ENCODE results near the gene HS6ST2.

The HS6ST2 gene

DNA sequence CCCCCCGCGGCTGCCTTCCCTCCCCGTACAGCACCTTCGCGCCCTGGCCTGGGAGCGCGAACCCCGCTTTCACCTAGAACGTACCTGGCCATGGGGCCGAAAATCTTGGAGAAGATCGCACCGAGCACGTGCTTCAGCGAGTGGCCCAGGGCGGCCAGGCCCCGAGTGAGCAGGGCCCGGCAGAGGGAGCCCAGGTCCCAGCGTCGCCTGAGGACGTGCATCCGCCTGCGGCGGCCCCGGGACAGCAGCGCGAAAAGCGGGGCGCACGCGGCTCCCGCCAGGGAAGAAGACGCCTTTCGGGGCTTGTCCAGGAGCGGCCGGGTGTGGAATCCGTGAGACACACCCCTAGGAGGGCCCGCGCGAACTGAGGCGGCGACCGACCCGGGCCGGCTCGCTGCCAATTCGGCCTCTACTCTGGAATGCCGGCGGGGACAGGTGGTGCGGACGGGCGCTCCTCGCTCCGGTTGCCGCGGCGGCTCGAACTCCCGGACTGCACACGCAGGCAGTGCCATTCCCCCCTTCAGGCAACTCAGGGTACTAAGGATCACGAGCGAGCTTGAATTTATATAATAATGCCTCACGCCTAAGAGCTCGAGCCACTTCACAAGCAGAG, at the start of gene HS6ST2:
TSS of gene HS6ST2 (minus strand) at position 539 of the 613 bp plus-strand sequence.
- H3F3A ChIP-seq (ENCODE audit: insufficient read depth, low read length): no peaks in the 10 kb centered on the region
- H3K4me3 ChIP-seq (ENCODE audit: low read depth, low read length, poor library complexity, severe bottlenecking): no peak within 1 kb of the TSS
- TF ChIP-seq EZH2 (IDR thresholded peaks at IDR 0.05; ENCODE audit: borderline replicate concordance, low read length): no peak
- TF ChIP-seq, protein P1, sequence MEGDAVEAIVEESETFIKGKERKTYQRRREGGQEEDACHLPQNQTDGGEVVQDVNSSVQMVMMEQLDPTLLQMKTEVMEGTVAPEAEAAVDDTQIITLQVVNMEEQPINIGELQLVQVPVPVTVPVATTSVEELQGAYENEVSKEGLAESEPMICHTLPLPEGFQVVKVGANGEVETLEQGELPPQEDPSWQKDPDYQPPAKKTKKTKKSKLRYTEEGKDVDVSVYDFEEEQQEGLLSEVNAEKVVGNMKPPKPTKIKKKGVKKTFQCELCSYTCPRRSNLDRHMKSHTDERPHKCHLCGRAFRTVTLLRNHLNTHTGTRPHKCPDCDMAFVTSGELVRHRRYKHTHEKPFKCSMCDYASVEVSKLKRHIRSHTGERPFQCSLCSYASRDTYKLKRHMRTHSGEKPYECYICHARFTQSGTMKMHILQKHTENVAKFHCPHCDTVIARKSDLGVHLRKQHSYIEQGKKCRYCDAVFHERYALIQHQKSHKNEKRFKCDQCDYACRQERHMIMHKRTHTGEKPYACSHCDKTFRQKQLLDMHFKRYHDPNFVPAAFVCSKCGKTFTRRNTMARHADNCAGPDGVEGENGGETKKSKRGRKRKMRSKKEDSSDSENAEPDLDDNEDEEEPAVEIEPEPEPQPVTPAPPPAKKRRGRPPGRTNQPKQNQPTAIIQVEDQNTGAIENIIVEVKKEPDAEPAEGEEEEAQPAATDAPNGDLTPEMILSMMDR (IDR thresholded peaks at IDR 0.05; ENCODE audit: low read length): no peak
- no peak within 1 kb of the TSS for H3K9ac ChIP-seq (ENCODE audit: low read length)
- no peaks in the 10 kb centered on the region for H3K9me2 ChIP-seq (ENCODE audit: low read depth, low read length)
- no peaks in the 10 kb centered on the region for H3K9me3 ChIP-seq (ENCODE audit: low read length)
- no peak within 1 kb of the TSS for H2AFZ ChIP-seq (ENCODE audit: low read length)
- no peaks in the 10 kb centered on the region for H3K4me1 ChIP-seq (ENCODE audit: insufficient read depth, low read length, severe bottlenecking)
- no peak within 1 kb of the TSS for H3K27ac ChIP-seq (ENCODE audit: low read depth, low read length, poor library complexity, severe bottlenecking)
- H3K27me3 ChIP-seq (ENCODE audit: insufficient read depth, low read length): no peaks in the 10 kb centered on the region
- H4K20me1 ChIP-seq (ENCODE audit: insufficient read depth, low read length): no peaks in the 10 kb centered on the region
- no peak within 1 kb of the TSS for H3K4me2 ChIP-seq (ENCODE audit: low read length)
- no peaks in the 10 kb centered on the region for H3K79me2 ChIP-seq (ENCODE audit: insufficient read depth, low read length)
- H3K36me3 ChIP-seq (ENCODE audit: insufficient read depth, low read length): no peaks in the 10 kb centered on the region

DNA sequence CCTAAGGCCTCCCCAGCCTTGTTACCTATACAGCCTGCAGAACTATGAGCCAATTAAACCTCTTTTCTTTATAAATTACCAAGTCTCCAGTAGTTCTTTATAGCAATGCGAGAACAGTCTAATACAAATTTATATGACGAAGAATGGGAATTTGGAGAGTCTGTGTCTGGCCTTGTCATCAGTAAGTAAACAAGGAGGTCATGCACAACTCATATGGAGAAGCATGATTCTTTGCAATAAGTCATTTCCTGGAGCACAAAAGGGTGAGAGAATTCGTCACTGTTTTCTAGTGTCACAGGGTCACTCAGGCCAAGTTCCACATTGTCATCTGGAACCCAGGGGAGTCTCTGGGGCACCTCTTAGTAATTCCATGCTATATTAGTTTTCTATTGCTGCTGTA, 49.0 kb upstream of the HS6ST2 start:
- Histone ChIP-seq H3F3A (ENCODE audit: insufficient read depth, low read length) (no peaks in the 10 kb centered on the region), H3K4me1 (ENCODE audit: insufficient read depth, low read length, severe bottlenecking) (no peaks in the 10 kb centered on the region), H3K27ac (ENCODE audit: low read depth, low read length, poor library complexity, severe bottlenecking) (no peak overlapping the region), H3K4me3 (ENCODE audit: low read depth, low read length, poor library complexity, severe bottlenecking) (no peak overlapping the region), H3K27me3 (ENCODE audit: insufficient read depth, low read length) (no peaks in the 10 kb centered on the region), H3K9me3 (ENCODE audit: low read length) (no peaks in the 10 kb centered on the region), H3K79me2 (ENCODE audit: insufficient read depth, low read length) (no peaks in the 10 kb centered on the region), H2AFZ (ENCODE audit: low read length) (no peak overlapping the region), H3K9me2 (ENCODE audit: low read depth, low read length) (no peaks in the 10 kb centered on the region), H3K4me2 (ENCODE audit: low read length) (no peak overlapping the region), H3K9ac (ENCODE audit: low read length) (no peak overlapping the region), H4K20me1 (ENCODE audit: insufficient read depth, low read length) (no peaks in the 10 kb centered on the region), H3K36me3 (ENCODE audit: insufficient read depth, low read length) (no peaks in the 10 kb centered on the region)
- TF ChIP-seq EZH2 (IDR thresholded peaks at IDR 0.05; ENCODE audit: borderline replicate concordance, low read length): no peak
- TF ChIP-seq, protein P1 (IDR thresholded peaks at IDR 0.05; ENCODE audit: low read length): no peak

- no peak overlapping the region for H3K27ac ChIP-seq (ENCODE audit: low read depth, low read length, poor library complexity, severe bottlenecking)
- H3K9me3 ChIP-seq (ENCODE audit: low read length): no peaks in the 10 kb centered on the region
- H3K36me3 ChIP-seq (ENCODE audit: insufficient read depth, low read length): no peaks in the 10 kb centered on the region
- H3F3A ChIP-seq (ENCODE audit: insufficient read depth, low read length): no peaks in the 10 kb centered on the region
- TF ChIP-seq, protein P1 (IDR thresholded peaks at IDR 0.05; ENCODE audit: low read length): no peak
- TF ChIP-seq EZH2 (IDR thresholded peaks at IDR 0.05; ENCODE audit: borderline replicate concordance, low read length): no peak
- H3K4me2 ChIP-seq (ENCODE audit: low read length): no peak overlapping the region
- no peaks in the 10 kb centered on the region for H3K27me3 ChIP-seq (ENCODE audit: insufficient read depth, low read length)
- no peaks in the 10 kb centered on the region for H3K9me2 ChIP-seq (ENCODE audit: low read depth, low read length)
- no peak overlapping the region for H3K4me3 ChIP-seq (ENCODE audit: low read depth, low read length, poor library complexity, severe bottlenecking)
- H4K20me1 ChIP-seq (ENCODE audit: insufficient read depth, low read length): no peaks in the 10 kb centered on the region
- H3K4me1 ChIP-seq (ENCODE audit: insufficient read depth, low read length, severe bottlenecking): no peaks in the 10 kb centered on the region
- H3K79me2 ChIP-seq (ENCODE audit: insufficient read depth, low read length): no peaks in the 10 kb centered on the region
- no peak overlapping the region for H2AFZ ChIP-seq (ENCODE audit: low read length)
- H3K9ac ChIP-seq (ENCODE audit: low read length): no peak overlapping the region
These were observed 47.2 kb upstream of the HS6ST2 start for GRCh38 chrX:133005616-133006015.
